ENCODE measurements around the gene UGT1A9.

DNA sequence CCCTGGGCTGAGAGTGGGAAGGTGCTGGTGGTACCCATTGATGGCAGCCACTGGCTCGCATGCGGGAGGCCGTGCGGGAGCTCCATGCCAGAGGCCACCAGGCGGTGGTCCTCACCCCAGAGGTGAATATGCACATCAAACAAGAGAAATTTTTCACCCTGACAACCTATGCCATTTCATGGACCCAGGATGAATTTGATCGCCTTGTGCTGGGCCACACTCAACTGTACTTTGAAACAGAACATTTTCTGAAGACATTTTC lies 75.5 kb downstream of the UGT1A9 start:
- TF ChIP-seq, protein P1, sequence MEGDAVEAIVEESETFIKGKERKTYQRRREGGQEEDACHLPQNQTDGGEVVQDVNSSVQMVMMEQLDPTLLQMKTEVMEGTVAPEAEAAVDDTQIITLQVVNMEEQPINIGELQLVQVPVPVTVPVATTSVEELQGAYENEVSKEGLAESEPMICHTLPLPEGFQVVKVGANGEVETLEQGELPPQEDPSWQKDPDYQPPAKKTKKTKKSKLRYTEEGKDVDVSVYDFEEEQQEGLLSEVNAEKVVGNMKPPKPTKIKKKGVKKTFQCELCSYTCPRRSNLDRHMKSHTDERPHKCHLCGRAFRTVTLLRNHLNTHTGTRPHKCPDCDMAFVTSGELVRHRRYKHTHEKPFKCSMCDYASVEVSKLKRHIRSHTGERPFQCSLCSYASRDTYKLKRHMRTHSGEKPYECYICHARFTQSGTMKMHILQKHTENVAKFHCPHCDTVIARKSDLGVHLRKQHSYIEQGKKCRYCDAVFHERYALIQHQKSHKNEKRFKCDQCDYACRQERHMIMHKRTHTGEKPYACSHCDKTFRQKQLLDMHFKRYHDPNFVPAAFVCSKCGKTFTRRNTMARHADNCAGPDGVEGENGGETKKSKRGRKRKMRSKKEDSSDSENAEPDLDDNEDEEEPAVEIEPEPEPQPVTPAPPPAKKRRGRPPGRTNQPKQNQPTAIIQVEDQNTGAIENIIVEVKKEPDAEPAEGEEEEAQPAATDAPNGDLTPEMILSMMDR (IDR thresholded peaks at IDR 0.05; ENCODE audit: insufficient read depth, low read length, poor library complexity, severe bottlenecking): no peak
- TF ChIP-seq EZH2phosphoT487 (conservative IDR thresholded peaks at IDR 0.05; ENCODE audit: low read length): no peak

Measured in SU-DHL-6 (cell line).